Activated T-cell treated with anti-CD3 and anti-CD28 coated beads, Interleukin-2, amount 50 U/mL, for 1 hour (primary cell): ENCODE results near the gene MAPT.

Source experiments
- DNase-seq: peaks from one replicate; pipeline ENCODE4 v3.0.0-alpha.2; 2020

MAPT gene

DNA sequence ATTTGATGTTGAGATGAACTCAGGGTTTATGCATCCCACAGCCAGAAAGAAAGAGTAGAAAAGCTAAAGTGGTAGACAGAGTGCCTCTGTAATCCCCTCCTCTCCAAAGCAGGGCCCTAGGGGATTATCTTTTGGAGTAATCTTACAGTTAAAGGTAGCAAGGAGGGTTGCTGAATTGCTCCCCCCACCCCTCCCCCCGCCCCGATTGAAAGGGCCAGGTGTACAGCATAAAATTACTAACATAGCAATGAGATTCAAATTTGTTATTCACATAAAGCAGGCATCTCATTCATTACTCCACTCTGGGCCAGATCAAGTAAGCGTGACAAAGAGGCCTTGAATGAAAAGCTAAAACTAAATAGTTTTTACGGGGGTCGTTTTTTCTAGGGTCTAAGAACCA lies 177.4 kb downstream of the MAPT start:
- DNase-seq: no peak

DNA sequence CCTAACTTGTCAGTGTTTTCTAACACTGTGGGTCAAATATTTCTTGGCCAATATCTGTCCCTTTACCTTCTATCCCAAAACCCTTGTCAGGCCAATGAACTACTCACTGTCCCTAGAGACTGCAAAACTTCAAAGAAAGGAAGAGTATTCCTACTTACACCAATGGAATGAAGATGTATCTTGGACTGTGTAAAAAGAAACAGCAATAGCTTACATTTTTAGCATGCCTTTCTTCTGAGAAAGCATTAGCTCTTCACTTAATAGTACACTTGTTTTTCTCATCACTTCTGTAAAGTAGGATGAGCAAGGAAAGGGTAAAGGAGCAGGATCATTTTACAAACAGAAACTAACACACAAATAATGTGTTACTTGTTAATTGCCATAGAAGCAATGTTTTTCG lies 178.6 kb downstream of the MAPT start:
- no peak for DNase-seq

DNA sequence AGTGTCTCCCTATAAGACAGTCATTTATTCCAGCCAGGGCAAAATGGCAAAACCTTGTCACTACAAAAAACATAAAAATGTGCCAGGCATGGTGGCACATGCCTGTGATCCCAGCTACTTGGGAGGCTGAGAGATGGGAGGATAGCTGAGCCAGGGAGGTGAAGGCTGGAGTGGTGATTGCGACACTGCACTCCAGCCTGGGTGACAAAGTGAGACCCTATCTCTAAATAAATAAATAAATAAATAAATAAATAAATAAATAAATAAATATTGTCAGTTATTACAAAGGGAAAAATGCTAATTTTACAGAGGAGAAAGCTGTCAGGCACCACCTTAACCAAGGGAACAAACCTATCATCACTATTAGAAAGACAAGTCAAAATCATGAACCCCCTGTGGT lies 180.2 kb downstream of the MAPT start:
- DNase-seq: no peak
